ENCODE results near the gene KIF5A. TPM values are rescaled to one million over a fixed set of nuclear protein-coding genes. Genes with fewer than 3 reads are reported as not detected.
"Not testable (repeated sequence)": the region's sequence is repeated elsewhere in the genome, so short reads cannot be mapped to it uniquely, and the experiment has no call there.

The KIF5A gene
- total and polyA plus RNA-seq, 2 donors (not counting 3 experiments of a cell fraction or from before 2014, with no cell fraction given): 0.07 to 0.35 TPM

GRCh38 chr12:57617942-57618341, 68.1 kb downstream of the KIF5A start:
- dilution Hi-C loops (cut with MboI; ENCODE audit: extremely low pct_ligation_motif_present, low sequenced_read_pairs) (no loop called here), intact Hi-C loops (cut with micrococcal nuclease) (no loop called here)
- BruUV-seq (replicated peaks): no TSS peak
- Histone ChIP-seq H3K4me3 (replicated peaks in 1 of 3; ENCODE audit: insufficient read depth in 1 of 3, low read depth in 1 of 3, low read length in 3 of 3) (no peak overlapping the region), H3K4me2 (ENCODE audit: insufficient read depth, low read length) (no peak overlapping the region), H3K9ac (replicated peaks; ENCODE audit: extremely low read depth, insufficient read depth, low read length) (no peak overlapping the region), H3K79me2 (ENCODE audit: control insufficient read depth, insufficient read depth, low read length) (no peaks in the 10 kb centered on the region), H3K27me3 (ENCODE audit: control insufficient read depth in 2 of 2, insufficient read depth in 2 of 2, low read length in 2 of 2) (peaks cover 42 to 46% of the 10 kb centered on the region in 2 experiments), H3K9me1 (replicated peaks; ENCODE audit: control insufficient read depth, extremely low read depth, insufficient read depth, low read length) (no peaks in the 10 kb centered on the region), H3K27ac (ENCODE audit: insufficient read depth, low read depth, low read length) (no peak overlapping the region), H3K9me3 (replicated peaks; ENCODE audit: control insufficient read depth, insufficient read depth, low read length) (no peaks in the 10 kb centered on the region), H3K36me3 (ENCODE audit: control insufficient read depth in 2 of 2, extremely low read depth in 1 of 2, insufficient read depth in 2 of 2, low read length in 2 of 2) (no peaks in the 10 kb centered on the region), H3K4me1 (ENCODE audit: control insufficient read depth, extremely low read depth, insufficient read depth, low read length) (peaks cover 5% of the 10 kb centered on the region), H4K20me1 (replicated peaks; ENCODE audit: control insufficient read depth, extremely low read depth, insufficient read depth, low read length) (no peaks in the 10 kb centered on the region), H2AFZ (ENCODE audit: low read depth, low read length) (no peak overlapping the region)
- DNase-seq (ENCODE audit: low read depth, low spot score): no peak
- ChIA-PET POLR2A (no interaction called here), CTCF (no interaction called here)
- no peak for FAIRE-seq
- TF ChIP-seq JUN (IDR thresholded peaks at IDR 0.05; ENCODE audit: borderline replicate concordance, insufficient read depth, insufficient read length, low read depth): no peak
- TF ChIP-seq, protein P1, sequence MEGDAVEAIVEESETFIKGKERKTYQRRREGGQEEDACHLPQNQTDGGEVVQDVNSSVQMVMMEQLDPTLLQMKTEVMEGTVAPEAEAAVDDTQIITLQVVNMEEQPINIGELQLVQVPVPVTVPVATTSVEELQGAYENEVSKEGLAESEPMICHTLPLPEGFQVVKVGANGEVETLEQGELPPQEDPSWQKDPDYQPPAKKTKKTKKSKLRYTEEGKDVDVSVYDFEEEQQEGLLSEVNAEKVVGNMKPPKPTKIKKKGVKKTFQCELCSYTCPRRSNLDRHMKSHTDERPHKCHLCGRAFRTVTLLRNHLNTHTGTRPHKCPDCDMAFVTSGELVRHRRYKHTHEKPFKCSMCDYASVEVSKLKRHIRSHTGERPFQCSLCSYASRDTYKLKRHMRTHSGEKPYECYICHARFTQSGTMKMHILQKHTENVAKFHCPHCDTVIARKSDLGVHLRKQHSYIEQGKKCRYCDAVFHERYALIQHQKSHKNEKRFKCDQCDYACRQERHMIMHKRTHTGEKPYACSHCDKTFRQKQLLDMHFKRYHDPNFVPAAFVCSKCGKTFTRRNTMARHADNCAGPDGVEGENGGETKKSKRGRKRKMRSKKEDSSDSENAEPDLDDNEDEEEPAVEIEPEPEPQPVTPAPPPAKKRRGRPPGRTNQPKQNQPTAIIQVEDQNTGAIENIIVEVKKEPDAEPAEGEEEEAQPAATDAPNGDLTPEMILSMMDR (IDR thresholded peaks at IDR 0.05; ENCODE audit: extremely low read depth in 1 of 2, insufficient read depth in 1 of 2, low read depth in 1 of 2, low read length in 2 of 2): no peak

DNA sequence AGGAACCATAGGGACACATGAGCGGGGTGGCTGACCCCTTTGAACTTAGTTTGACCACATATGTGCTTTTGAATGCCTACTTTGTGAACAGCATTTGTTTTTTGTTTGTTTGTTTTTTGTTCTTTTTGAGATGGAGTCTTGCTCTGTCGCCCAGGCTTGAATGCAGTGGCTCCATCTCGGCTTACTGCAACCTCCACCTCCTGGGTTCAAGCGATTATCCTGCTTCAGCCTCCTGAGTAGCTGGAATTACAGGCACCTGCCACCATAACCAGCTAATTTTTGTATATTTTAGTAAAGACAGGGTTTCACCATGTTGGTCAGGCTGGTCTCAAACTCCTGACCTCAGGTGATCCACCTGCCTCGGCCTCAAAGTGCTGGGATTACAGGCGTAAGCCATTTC, 68.6 kb downstream of the KIF5A start:
- dilution Hi-C loops (cut with MboI; ENCODE audit: extremely low pct_ligation_motif_present, low sequenced_read_pairs); H3K9me1 ChIP-seq (replicated peaks; ENCODE audit: control insufficient read depth, extremely low read depth, insufficient read depth, low read length); H3K27ac ChIP-seq (ENCODE audit: insufficient read depth, low read depth, low read length); intact Hi-C loops (cut with micrococcal nuclease); FAIRE-seq; BruUV-seq (replicated peaks); H3K4me1 ChIP-seq (ENCODE audit: control insufficient read depth, extremely low read depth, insufficient read depth, low read length); H3K36me3 ChIP-seq (ENCODE audit: control insufficient read depth in 2 of 2, extremely low read depth in 1 of 2, insufficient read depth in 2 of 2, low read length in 2 of 2); POLR2A ChIA-PET; H2AFZ ChIP-seq (ENCODE audit: low read depth, low read length); H3K4me3 ChIP-seq (replicated peaks in 1 of 3; ENCODE audit: insufficient read depth in 1 of 3, low read depth in 1 of 3, low read length in 3 of 3); DNase-seq (ENCODE audit: low read depth, low spot score); H3K9ac ChIP-seq (replicated peaks; ENCODE audit: extremely low read depth, insufficient read depth, low read length); H3K4me2 ChIP-seq (ENCODE audit: insufficient read depth, low read length); H4K20me1 ChIP-seq (replicated peaks; ENCODE audit: control insufficient read depth, extremely low read depth, insufficient read depth, low read length); H3K9me3 ChIP-seq (replicated peaks; ENCODE audit: control insufficient read depth, insufficient read depth, low read length); H3K79me2 ChIP-seq (ENCODE audit: control insufficient read depth, insufficient read depth, low read length): not testable (repeated sequence)
- CTCF ChIA-PET: interaction anchor here (3.4 kb wide), 1 partner anchor 35 kb away, joined by 113 read pairs; no protein-coding TSS in a partner anchor
- H3K27me3 ChIP-seq (ENCODE audit: control insufficient read depth in 2 of 2, insufficient read depth in 2 of 2, low read length in 2 of 2): peaks cover 47 to 48% of the 10 kb centered on the region in 2 experiments

All from endothelial cell of umbilical vein (primary cell).